ENCODE data around the gene LHX4.

The LHX4 gene

DNA sequence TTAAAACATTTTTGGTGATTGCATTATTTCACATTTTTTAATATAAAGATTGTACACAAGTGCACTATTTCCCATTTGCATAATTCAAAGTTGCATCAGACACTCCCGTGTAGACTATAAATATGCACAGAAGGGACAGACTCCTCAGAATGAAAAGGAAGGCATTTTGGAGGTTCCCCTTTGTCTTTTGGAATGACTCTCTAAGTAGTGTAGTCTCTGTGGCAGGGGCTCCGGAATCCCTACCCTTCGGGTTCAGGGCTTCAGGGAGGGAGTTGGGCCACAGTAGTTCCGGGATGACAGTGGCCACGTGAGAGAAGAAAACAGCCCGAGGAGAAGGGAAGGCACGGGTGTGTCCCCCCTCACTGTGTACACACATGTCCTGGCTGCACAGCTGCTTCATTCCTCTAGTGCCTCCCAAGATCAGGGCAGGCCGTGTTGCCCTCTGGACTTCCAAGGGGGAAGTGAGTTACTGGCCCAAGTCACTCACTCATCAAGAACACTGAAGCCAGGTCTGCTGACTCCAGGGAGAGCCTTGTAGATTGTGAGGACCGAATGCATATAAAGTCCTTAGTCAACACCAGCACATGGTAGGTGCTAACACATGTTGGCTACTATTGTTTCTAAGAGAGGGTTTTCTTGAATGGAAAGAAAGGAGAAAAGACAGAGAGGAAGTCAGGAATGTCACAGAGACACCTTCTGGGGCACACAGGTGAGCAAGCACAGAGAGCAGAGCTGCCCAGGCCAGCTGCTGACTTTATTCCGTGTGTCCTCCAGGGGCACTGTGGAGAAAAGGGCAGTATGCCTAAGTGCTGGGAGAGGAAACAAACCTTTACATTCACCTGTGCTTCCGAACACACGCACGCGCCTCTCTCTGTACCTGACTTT lies 39.8 kb downstream of the LHX4 start:
- in situ Hi-C loops (cut with MboI; ENCODE audit: low sequenced_read_pairs) = no loop called here

GRCh38 chr1:180270530-180271271 lies 40.6 kb downstream of the LHX4 start:
- in situ Hi-C loops (cut with MboI; ENCODE audit: low sequenced_read_pairs) = no loop called here

- in situ Hi-C loops (cut with MboI; ENCODE audit: low sequenced_read_pairs) = no loop called here
Observed at GRCh38 chr1:180271272-180272255, 41.5 kb downstream of the LHX4 start.

DNA sequence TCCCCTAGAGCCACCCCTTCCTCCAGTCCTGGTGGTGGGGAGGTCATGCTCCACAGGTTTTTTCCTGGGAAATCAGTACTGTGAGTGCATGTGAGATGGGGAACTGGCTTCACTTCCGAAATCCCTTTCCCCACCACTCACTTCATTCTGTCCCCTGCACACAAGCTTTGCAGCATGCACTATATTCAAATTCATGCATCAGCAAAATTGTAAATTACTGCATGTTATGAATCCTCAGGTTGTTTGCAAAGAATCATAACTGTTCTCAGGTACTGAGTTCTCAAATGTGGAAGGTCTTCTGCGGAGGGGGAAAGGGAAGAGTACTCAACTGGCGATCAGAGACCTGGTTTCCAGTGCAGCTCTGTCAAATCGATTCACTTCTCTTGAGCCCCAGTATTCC lies 42.3 kb downstream of the LHX4 start:
- in situ Hi-C loops (cut with MboI; ENCODE audit: low sequenced_read_pairs) = no loop called here

GRCh38 chr1:180273066-180273465 lies 43.0 kb downstream of the LHX4 start:
- in situ Hi-C loops (cut with MboI; ENCODE audit: low sequenced_read_pairs) = no loop called here

DNA sequence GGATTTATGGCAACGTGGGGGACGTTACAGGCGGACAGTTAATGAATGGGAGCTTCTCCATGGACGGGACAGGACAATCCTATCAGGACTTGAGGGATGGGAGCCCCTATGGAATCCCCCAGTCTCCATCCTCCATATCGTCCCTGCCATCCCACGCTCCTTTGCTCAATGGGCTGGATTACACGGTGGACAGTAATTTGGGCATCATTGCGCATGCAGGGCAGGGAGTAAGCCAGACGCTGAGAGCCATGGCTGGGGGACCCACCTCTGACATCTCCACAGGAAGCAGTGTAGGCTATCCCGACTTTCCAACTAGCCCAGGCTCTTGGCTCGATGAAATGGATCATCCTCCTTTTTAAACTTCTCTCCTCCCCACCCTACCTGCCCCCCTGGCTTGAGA lies 44.2 kb downstream of the LHX4 start:
- in situ Hi-C loops (cut with MboI; ENCODE audit: low sequenced_read_pairs) = no loop called here

- in situ Hi-C loops (cut with MboI; ENCODE audit: low sequenced_read_pairs) = no loop called here
Observed at GRCh38 chr1:180275726-180276125, 45.7 kb downstream of the LHX4 start.

GRCh38 chr1:180277476-180278193 lies 47.6 kb downstream of the LHX4 start:
- in situ Hi-C loops (cut with MboI; ENCODE audit: low sequenced_read_pairs) = no loop called here

GRCh38 chr1:180278194-180278515 lies 48.1 kb downstream of the LHX4 start:
- in situ Hi-C loops (cut with MboI; ENCODE audit: low sequenced_read_pairs) = no loop called here

- in situ Hi-C loops (cut with MboI; ENCODE audit: low sequenced_read_pairs) = no loop called here
Observed at GRCh38 chr1:180278596-180279395, 48.7 kb downstream of the LHX4 start.

- in situ Hi-C loops (cut with MboI; ENCODE audit: low sequenced_read_pairs) = no loop called here
Observed at GRCh38 chr1:180279651-180280050, 49.6 kb downstream of the LHX4 start.

DNA sequence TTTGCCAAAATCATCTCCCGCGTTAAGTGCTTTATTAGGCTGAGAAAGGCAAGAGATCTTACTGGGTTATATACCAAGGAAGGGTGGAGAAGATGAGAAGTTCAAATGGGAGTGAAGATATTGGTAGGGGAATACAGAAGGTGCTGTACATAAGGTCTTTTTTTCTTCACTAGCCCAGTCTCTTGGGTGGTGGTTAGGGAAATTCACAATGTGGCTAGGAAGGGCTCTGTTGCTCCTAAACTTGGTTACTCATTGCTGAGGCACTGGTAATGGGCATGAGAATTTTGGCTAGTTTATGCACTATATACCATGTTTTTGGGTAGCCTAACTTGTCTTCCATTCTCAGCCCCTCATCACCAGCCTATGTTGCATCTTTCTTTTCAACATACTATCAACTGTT lies 50.6 kb downstream of the LHX4 start:
- in situ Hi-C loops (cut with MboI; ENCODE audit: low sequenced_read_pairs) = no loop called here

GRCh38 chr1:180281490-180281889 lies 51.4 kb downstream of the LHX4 start:
- in situ Hi-C loops (cut with MboI; ENCODE audit: low sequenced_read_pairs) = no loop called here

DNA sequence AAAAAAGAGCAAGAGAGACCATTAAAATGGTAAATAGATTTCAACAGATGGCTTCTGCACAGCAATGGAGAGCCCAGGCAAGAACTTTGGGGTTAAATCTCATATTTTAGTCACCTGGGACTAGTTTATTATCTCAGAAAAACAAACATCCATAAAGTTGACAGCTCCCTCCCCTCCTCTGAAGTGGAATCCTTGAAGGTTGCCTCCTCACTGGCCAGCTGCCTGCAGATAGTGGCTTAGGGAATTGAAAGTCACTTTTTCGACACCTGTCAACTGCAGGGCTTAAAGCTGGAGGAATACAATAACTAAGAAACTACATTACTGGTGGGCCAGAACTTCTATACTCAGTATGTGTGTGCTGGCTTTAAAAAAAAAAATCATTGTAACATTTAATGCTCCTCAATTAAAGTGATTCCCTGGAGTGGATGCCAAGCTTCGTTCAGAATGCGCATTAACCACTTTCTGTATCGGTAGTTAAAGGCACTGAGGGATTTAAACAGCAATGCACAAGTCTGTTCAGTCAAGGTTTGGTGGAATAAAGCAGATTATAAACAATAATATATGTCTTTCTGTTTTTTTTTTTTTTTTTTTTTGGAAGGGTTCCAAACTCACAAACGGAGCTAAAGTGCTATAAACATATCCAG lies 52.5 kb downstream of the LHX4 start:
- in situ Hi-C loops (cut with MboI; ENCODE audit: low sequenced_read_pairs) = no loop called here

- in situ Hi-C loops (cut with MboI; ENCODE audit: low sequenced_read_pairs) = no loop called here
Observed at GRCh38 chr1:180283098-180283497, 53.0 kb downstream of the LHX4 start.

DNA sequence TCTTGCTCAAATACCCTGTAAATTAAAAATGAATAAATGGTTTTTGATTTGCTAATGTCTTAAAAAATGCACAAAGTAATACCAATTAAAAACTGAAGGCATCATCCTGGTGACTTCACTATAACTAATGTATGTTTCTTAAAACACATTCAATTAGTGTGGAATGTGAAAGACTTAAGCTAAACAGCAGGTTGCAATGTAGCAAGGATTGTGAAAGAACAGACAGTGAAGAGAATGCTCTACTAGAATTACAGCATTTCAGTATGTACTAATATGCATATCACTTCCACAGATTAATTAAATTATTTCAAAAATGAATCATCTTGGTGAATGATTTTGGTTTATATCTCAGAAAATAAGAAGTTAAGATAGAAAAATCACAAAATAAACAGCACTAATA lies 56.4 kb downstream of the LHX4 start:
- in situ Hi-C loops (cut with MboI; ENCODE audit: low sequenced_read_pairs) = no loop called here

GRCh38 chr1:180287988-180288705 lies 58.1 kb downstream of the LHX4 start:
- in situ Hi-C loops (cut with MboI; ENCODE audit: low sequenced_read_pairs) = no loop called here

DNA sequence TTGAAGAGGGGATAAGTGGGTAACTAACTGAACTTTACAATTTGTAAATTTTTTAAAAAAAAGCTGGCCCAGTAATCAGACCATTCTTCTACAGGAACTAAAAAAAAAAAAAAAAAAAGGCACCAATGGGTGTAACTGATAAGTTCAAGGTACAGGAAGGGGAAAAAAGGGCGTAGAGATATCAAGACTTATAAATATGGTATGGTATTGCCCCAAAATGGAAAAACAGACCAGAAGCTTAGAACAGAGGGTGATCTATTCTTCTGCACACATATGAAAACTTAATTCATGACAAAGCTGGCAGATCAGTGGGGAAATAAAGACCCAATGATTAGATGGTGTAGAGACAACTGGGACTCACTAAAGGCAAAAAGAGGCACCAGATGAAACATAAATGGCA lies 58.9 kb downstream of the LHX4 start:
- in situ Hi-C loops (cut with MboI; ENCODE audit: low sequenced_read_pairs) = no loop called here
